PC-9 (cell line): ENCODE measurements around the gene SYT8. TPM values are rescaled to one million over a fixed set of nuclear protein-coding genes. Genes with fewer than 3 reads are reported as not detected.
A peak's percentile ranks its signal among the peaks of the same experiment; 100 is the strongest.

Experiments
- BruUV-seq: library from RNA; stranded (reverse); fragments of 400-500 nt; replicated peaks from 2 replicates; lab custom pipeline; 2021; lab: Mats Ljungman, UMichigan
- CTCF ChIA-PET: fragments of 300-600 bp; sonication (Branson Sonifier 250); formaldehyde crosslinking; loops from one replicate; lab custom pipeline; 2022; ENCODE audit warnings: antibody characterized with exemption; lab: Charles Lee
- POLR2A ChIA-PET: fragments of 300-600 bp; sonication (Branson Sonifier 250); formaldehyde crosslinking; loops from one replicate; lab custom pipeline; 2022; ENCODE audit warnings: antibody characterized with exemption; ENCODE audit not compliant: unreplicated experiment; lab: Charles Lee
- DNase-seq, 2 experiments: peaks; one replicate each; pipeline versions ENCODE4 v3.0.0 to v3.0.0-alpha.2; 2015 to 2022; ENCODE audit warnings: mixed read lengths in 1 of 2
- H2AFZ ChIP-seq: fragments of 200-600 bp; sonication (generic); 2 replicates; pipeline ENCODE4 v1.8.1; 2017; ENCODE audit warnings: antibody characterized with exemption
- H3F3A ChIP-seq: fragments of 200-600 bp; sonication (generic); 2 replicates; pipeline ENCODE4 v1.8.1; 2017; ENCODE audit warnings: antibody characterized with exemption, mild to moderate bottlenecking, low read depth; ENCODE audit not compliant: insufficient read depth
- H3K27ac ChIP-seq: fragments of 200-600 bp; sonication (generic); 2 replicates; pipeline ENCODE4 v1.6.1; 2016; ENCODE audit warnings: mixed run types
- H3K27me3 ChIP-seq: fragments of 200-600 bp; sonication (generic); 2 replicates; pipeline ENCODE4 v1.6.1; 2016; ENCODE audit warnings: low read depth, mixed run types; ENCODE audit not compliant: insufficient read depth
- H3K36me3 ChIP-seq: fragments of 200-600 bp; sonication (generic); 2 replicates; pipeline ENCODE4 v1.6.1; 2016; ENCODE audit warnings: low read depth, mixed run types
- H3K4me1 ChIP-seq: fragments of 200-600 bp; sonication (generic); replicated peaks from 2 replicates; pipeline ENCODE4 v1.6.1; 2016; ENCODE audit warnings: mixed run types; ENCODE audit not compliant: insufficient read depth
- H3K4me2 ChIP-seq: fragments of 200-600 bp; sonication (generic); 2 replicates; pipeline ENCODE4 v1.6.1; 2017; ENCODE audit warnings: mixed run types
- H3K4me3 ChIP-seq: fragments of 200-600 bp; sonication (generic); 2 replicates; pipeline ENCODE4 v1.6.1; 2016; ENCODE audit warnings: mixed run types
- H3K79me2 ChIP-seq: fragments of 200-600 bp; sonication (generic); 2 replicates; pipeline ENCODE4 v1.6.1; 2017; ENCODE audit warnings: low read depth, mixed run types
- H3K9me2 ChIP-seq: fragments of 200-600 bp; sonication (generic); 2 replicates; pipeline ENCODE4 v1.8.1; 2017; ENCODE audit warnings: mild to moderate bottlenecking; ENCODE audit not compliant: insufficient read depth
- H3K9me3 ChIP-seq: fragments of 200-600 bp; sonication (generic); 2 replicates; pipeline ENCODE4 v1.8.1; 2016; ENCODE audit warnings: low read depth; ENCODE audit not compliant: insufficient read depth
- H4K20me1 ChIP-seq: fragments of 200-600 bp; sonication (generic); 2 replicates; pipeline ENCODE4 v1.8.1; 2017; ENCODE audit not compliant: insufficient read depth
- CTCF ChIP-seq: fragments of 200-600 bp; sonication (generic); conservative IDR thresholded peaks from 2 replicates; pipeline ENCODE4 v1.6.1; 2017; ENCODE audit warnings: mixed run types, antibody characterized with exemption, mild to moderate bottlenecking, moderate library complexity
- EZH2 ChIP-seq: fragments of 200-600 bp; sonication (generic); IDR thresholded peaks from 2 replicates; pipeline ENCODE4 v1.8.0; 2017; ENCODE audit warnings: antibody characterized with exemption, low read depth
- intact Hi-C: fragments of 100-400 bp; cut with micrococcal nuclease; formaldehyde crosslinking; loops from one replicate; pipeline ENCODE4 v1.10.0; 2022; ENCODE audit not compliant: unreplicated experiment
- total RNA-seq: library from RNA; stranded (reverse); gene quantifications from 2 replicates; pipeline ENCODE4 v1.2.3, GENCODE V29; 2021

SYT8 gene
- total RNA-seq, 1 experiment from 2014 or later = 8.9 TPM

- intact Hi-C loops = no loop called here
- Histone ChIP-seq H3K4me1 (peaks cover 84% of the 10 kb centered on the region), H3K27me3 (no peaks in the 10 kb centered on the region), H3K9me3 (no peaks in the 10 kb centered on the region), H3K4me3 (no peak overlapping the region), H3K4me2 (peak overlapping the region; percentile 38; the same call in 1 of the 2 replicates), H3F3A (no peaks in the 10 kb centered on the region; the same call in 1 of the 2 replicates), H3K9me2 (no peaks in the 10 kb centered on the region), H3K79me2 (no peaks in the 10 kb centered on the region), H2AFZ (no peak overlapping the region), H3K27ac (no peak overlapping the region), H3K36me3 (no peaks in the 10 kb centered on the region), H4K20me1 (no peaks in the 10 kb centered on the region)
- peak; percentile 73 to 75 for DNase-seq
- no TSS peak for BruUV-seq
- CTCF ChIA-PET = interaction anchor here (0.7 to 1.6 kb wide), 4 partner anchors 10 to 178 kb away, joined by 3 to 6 read pairs (median 4); partner anchors contain the start of gene KRTAP5-6
- POLR2A ChIA-PET = interaction anchor here (0.5 to 0.7 kb wide), 3 partner anchors 68 to 475 kb away, joined by 3 to 6 read pairs (median 5); no protein-coding TSS in a partner anchor
- TF ChIP-seq CTCF (no peak), EZH2 (no peak)
Measured at GRCh38 chr11:1830322-1831223, 4.2 kb upstream of the SYT8 start.

GRCh38 chr11:1831338-1832210 lies 3.2 kb upstream of the SYT8 start:
- BruUV-seq = no TSS peak

More at GRCh38 chr11:1831338-1832210, 3.2 kb upstream of the SYT8 start:
- TF ChIP-seq EZH2 (no peak), CTCF (no peak)
- Histone ChIP-seq H3K4me1 (peaks cover 81% of the 10 kb centered on the region), H3K27me3 (no peaks in the 10 kb centered on the region), H2AFZ (no peak overlapping the region), H3K9me2 (no peaks in the 10 kb centered on the region), H3F3A (no peaks in the 10 kb centered on the region; the same call in 1 of the 2 replicates), H3K4me2 (no peak overlapping the region; the same call in 1 of the 2 replicates), H3K9me3 (no peaks in the 10 kb centered on the region), H3K4me3 (no peak overlapping the region), H3K36me3 (no peaks in the 10 kb centered on the region), H3K79me2 (no peaks in the 10 kb centered on the region), H4K20me1 (no peaks in the 10 kb centered on the region), H3K27ac (no peak overlapping the region)
- DNase-seq = no peak
- ChIA-PET POLR2A (interaction anchor here (0.6 kb wide), 1 partner anchor 338 kb away, joined by 6 read pairs; no protein-coding TSS in a partner anchor), CTCF (interaction anchor here (0.6 to 1.6 kb wide), 6 partner anchors 134 to 1272 kb away, joined by 3 to 17 read pairs (median 8); partner anchors contain the start of gene KRTAP5-6)
- intact Hi-C loops = no loop called here
